ENCODE data around the gene GTF2F2. TPM values are rescaled to one million over a fixed set of nuclear protein-coding genes. Genes with fewer than 3 reads are reported as not detected.

GTF2F2 gene
- total RNA-seq (10 to 100 TPM; 12.8 to 19.1 (median 16.6) TPM), polyA plus RNA-seq (10 to 100 TPM; 11.8 to 16.8 (median 14.3) TPM)
- long read RNA-seq, donor 1, transcript GTF2F2-201 (8 exons, 2,239 nt), result major isoform, 7 of 16 reads
- long read RNA-seq, donor 1, partial matches to known transcripts, result 9 of 16 reads
- long read RNA-seq, donor 1, other reads (novel, unspliced or antisense), result 0 of 16 reads
- long read RNA-seq, donor 2, partial matches to known transcripts, result 8,045 of 8,372 reads
- long read RNA-seq, donor 2, other reads (novel, unspliced or antisense), result 323 of 8,372 reads

GRCh38 chr13:45119991-45120864, at the start of gene GTF2F2:
GTF2F2 (plus strand) TSS chr13:45120510; CDS start chr13:45120656, 146 bp downstream.
- Histone ChIP-seq H3K27me3 (replicated peaks in 1 of 7) (no peaks in the 10 kb centered on the region), H3K4me1 (peaks cover 14 to 44% (median 30%) of the 10 kb centered on the region in 6 donors), H3K9me3 (no peaks in the 10 kb centered on the region), H3K27ac (peak within 1 kb of the TSS; percentile 80 to 91 (median 89)), H3K4me3 (peak within 1 kb of the TSS; percentile 71 to 86 (median 78)), H3K36me3 (no peaks in the 10 kb centered on the region)
- DNase-seq, result peak; percentile 96
- 0 to 2% (median 1%) methylated on average over 40 to 53 of the region's 53 CpGs for WGBS, 5 donors
- TF ChIP-seq POLR2A (IDR thresholded peaks at IDR 0.05) (no peak), POLR2AphosphoS5 (IDR thresholded peaks at IDR 0.05) (peak; percentile 89 to 92 (median 90)), CTCF (IDR thresholded peaks at IDR 0.05 in 8 of 11, conservative IDR thresholded peaks at IDR 0.05 in 3 of 11) (peak in 2 of 11 experiments; percentile 14 to 22)
- intact Hi-C loops (cut with DNase I; ENCODE audit: low total_unique reads), result no loop called here

GRCh38 chr13:45073809-45074208, 46.5 kb upstream of the GTF2F2 start:
- WGBS, 5 donors, result 66 to 81% (median 69%) methylated on average over 4 of the region's 4 CpGs
- no peak for DNase-seq
- Histone ChIP-seq H3K4me3 (no peak overlapping the region), H3K9me3 (no peaks in the 10 kb centered on the region), H3K27ac (no peak overlapping the region), H3K27me3 (replicated peaks in 1 of 7) (no peaks in the 10 kb centered on the region), H3K36me3 (no peaks in the 10 kb centered on the region), H3K4me1 (no peaks in the 10 kb centered on the region)
- intact Hi-C loops (cut with DNase I; ENCODE audit: low total_unique reads), result no loop called here
- TF ChIP-seq POLR2AphosphoS5 (IDR thresholded peaks at IDR 0.05), result no peak
- TF ChIP-seq POLR2A (IDR thresholded peaks at IDR 0.05), result no peak

GRCh38 chr13:45074721-45075120, 45.6 kb upstream of the GTF2F2 start:
- Histone ChIP-seq H3K4me3 (no peak overlapping the region), H3K36me3 (no peaks in the 10 kb centered on the region), H3K4me1 (no peaks in the 10 kb centered on the region), H3K27me3 (replicated peaks in 1 of 7) (no peaks in the 10 kb centered on the region), H3K27ac (no peak overlapping the region), H3K9me3 (no peaks in the 10 kb centered on the region)
- 86 to 96% (median 92%) methylated on average over 6 of the region's 6 CpGs for WGBS, 5 donors
- TF ChIP-seq CTCF (IDR thresholded peaks at IDR 0.05 in 8 of 11, conservative IDR thresholded peaks at IDR 0.05 in 3 of 11) (no peak), POLR2A (IDR thresholded peaks at IDR 0.05) (no peak), POLR2AphosphoS5 (IDR thresholded peaks at IDR 0.05) (no peak)
- intact Hi-C loops (cut with DNase I; ENCODE audit: low total_unique reads), result no loop called here
- DNase-seq, result no peak

GRCh38 chr13:45078003-45078402, 42.3 kb upstream of the GTF2F2 start:
- Histone ChIP-seq H3K27me3 (replicated peaks in 1 of 7) (no peaks in the 10 kb centered on the region), H3K36me3 (no peaks in the 10 kb centered on the region), H3K9me3 (no peaks in the 10 kb centered on the region), H3K4me3 (no peak overlapping the region), H3K4me1 (no peaks in the 10 kb centered on the region), H3K27ac (no peak overlapping the region)
- WGBS, 5 donors, result 77 to 87% (median 87%) methylated on average over 1 of the region's 1 CpG
- no peak for TF ChIP-seq CTCF (IDR thresholded peaks at IDR 0.05 in 8 of 11, conservative IDR thresholded peaks at IDR 0.05 in 3 of 11)
- TF ChIP-seq POLR2AphosphoS5 (IDR thresholded peaks at IDR 0.05), result no peak
- TF ChIP-seq POLR2A (IDR thresholded peaks at IDR 0.05), result no peak
- intact Hi-C loops (cut with DNase I; ENCODE audit: low total_unique reads), result no loop called here
- no peak for DNase-seq

All from spleen (tissue), 13 donors.